HG03469 (cell line): Measurements from ENCODE around the gene SLIT3.

Source experiments
- ATAC-seq: cut with Tn5 transposase; IDR thresholded peaks from one replicate; pipeline ENCODE4 v1.9.1; 2021; ENCODE audit warnings: mild to moderate bottlenecking, moderate library complexity, moderate number of reproducible peaks; ENCODE audit not compliant: unreplicated experiment

SLIT3 gene

DNA sequence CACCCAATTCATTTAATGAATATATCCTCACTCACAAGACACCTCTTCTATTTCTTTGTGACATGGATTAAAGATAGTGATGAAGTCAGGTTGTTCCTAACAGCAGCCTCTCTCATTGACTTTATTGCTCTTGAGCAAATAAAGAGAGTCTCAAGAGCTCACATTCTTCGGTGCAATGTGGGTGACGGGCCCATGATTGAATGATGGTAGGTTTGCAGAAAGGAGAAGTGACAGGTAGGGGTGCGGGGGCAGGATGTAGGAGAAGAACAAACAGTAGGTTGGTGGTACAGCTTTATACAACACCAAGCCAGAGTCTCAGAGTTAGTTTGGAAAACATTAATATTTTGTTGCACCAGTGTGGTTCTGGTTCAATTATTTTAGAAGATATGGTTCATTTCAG is 122.2 kb downstream of the SLIT3 start:
- no peak for ATAC-seq

DNA sequence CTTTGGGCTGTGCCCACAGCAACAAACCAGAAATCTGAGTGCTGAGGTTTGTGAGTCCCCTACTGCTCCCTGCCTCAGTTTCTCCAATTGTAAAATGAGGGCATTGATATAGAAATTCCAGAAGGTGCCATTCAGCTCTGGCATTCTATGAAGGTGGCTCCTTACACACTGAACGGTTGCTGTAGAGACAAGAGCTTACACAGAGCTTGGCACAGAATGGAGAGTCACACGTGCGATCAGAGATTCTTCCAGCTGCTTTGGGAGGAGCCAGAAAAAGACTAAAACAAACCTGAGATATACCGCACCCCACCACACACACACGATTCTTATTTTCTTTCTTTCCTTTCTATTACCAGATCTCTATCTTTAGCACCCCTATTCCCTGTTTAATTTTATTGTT is 122.7 kb downstream of the SLIT3 start:
- ATAC-seq = no peak

GRCh38 chr5:169176709-169177694 is 123.9 kb downstream of the SLIT3 start:
- ATAC-seq = no peak

GRCh38 chr5:169175733-169176132 is 125.2 kb downstream of the SLIT3 start:
- ATAC-seq = no peak

GRCh38 chr5:169174923-169175322 is 126.0 kb downstream of the SLIT3 start:
- no peak for ATAC-seq

DNA sequence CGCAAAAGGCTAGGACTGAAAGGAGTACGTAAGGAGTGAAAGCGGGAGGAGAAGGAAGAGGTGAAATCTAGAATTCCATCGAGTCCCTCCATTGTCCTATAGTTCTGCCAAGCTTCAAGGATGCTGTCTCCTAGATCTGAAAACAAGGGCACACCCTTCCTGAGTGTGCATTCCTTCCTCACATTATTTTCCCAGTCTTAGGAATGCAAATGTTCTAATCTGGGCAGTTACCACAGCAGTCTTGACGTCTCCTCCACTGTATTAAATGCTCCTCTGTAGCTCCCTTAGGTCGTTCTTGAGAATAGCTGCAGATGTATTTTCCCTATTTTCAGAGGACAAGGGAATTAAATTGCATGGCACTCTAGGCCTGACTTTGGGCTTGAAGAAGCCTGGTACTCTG is 127.6 kb downstream of the SLIT3 start:
- no peak for ATAC-seq

GRCh38 chr5:169171515-169171914 is 129.4 kb downstream of the SLIT3 start:
- no peak for ATAC-seq

GRCh38 chr5:169169783-169170182 is 131.2 kb downstream of the SLIT3 start:
- ATAC-seq = no peak

DNA sequence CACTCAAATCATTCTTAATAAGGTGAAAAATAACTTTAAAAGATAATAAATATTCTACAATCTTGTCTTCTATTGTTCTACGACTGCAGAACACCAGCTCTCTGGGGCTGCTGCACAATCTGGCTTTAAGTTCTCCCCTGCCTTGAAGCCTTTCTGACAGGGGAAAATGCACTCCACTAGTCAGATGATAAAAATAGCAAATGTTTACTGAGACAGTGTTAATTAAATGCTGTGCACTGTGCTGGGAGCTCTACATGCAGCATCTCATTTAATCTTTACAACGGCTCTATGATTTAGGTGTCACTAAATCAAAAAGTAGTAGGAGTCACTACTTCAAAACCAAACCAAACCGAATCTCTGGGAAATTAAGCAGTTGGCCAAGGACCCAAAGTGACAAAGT is 132.7 kb downstream of the SLIT3 start:
- ATAC-seq = no peak

DNA sequence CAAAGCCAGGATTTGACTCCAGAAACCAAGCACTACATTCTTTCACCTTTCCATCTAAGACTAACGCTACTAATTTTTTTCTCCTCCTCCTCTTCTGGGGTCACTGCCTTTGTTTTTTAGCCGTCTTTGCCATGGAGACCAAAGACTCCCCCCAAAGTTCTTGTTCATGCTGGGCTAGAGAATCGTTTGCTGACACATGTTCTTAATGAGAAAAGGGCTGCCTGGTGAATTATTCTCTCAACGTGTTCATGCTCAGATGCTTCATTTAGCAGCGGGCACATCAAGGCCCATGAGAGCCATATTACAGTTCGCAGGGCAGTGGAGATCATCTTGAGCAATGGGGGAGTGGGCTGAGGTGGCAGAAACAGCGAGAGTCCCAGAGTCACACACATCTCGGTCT is 134.9 kb downstream of the SLIT3 start:
- no peak for ATAC-seq

- ATAC-seq = no peak
Observed at GRCh38 chr5:169165052-169165451, 135.9 kb downstream of the SLIT3 start.

GRCh38 chr5:169164481-169164925 is 136.4 kb downstream of the SLIT3 start:
- ATAC-seq = no peak

DNA sequence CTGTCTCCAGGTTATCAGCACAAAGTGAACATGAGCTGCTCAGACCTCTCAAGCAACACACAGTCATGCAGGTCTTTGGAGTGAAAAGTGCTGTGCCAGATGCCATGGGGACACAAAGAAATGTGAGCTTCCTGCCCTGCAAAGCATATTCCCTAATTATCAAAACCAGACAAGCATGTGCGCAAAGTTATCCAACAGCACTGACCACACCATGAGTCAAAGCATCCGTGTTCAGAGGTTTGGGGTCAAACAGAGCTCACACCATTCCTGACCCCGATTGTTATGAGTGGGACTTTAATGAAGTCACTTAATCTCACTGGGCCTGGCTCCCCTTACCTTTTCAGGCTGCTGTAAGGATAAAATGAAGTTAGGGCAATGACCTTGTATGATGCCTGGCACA is 138.5 kb downstream of the SLIT3 start:
- no peak for ATAC-seq

DNA sequence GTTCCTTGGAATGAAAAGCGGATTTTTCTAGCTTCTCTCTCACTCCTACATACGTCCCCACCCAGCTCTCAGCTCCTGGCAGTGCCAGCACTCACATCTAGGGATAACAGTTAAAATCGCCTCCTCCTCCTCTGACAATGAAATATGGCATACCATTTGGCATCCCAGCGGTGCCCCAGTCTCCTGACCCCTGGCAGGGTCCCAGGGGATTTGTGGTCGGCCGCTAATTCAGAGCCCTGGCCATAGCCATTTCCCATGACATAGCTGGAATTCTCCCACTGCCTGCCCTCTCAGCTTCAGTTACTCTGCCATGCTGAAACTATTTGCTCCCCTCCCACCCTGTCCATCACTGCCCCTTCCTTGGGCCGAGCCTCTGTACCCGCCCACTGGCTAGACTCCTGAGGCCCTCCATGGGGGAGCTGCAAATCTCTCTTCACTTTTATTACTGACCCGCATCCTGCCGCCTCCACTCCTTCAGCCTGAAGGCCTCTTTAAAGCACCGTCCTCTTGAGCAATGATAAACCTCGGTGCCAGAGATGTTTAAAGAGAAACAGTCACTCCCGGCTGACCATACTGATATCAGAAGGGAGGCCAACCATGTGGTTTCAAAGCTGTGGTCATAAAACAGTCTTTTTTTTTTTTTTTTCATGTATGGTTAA is 139.8 kb downstream of the SLIT3 start:
- no peak for ATAC-seq

DNA sequence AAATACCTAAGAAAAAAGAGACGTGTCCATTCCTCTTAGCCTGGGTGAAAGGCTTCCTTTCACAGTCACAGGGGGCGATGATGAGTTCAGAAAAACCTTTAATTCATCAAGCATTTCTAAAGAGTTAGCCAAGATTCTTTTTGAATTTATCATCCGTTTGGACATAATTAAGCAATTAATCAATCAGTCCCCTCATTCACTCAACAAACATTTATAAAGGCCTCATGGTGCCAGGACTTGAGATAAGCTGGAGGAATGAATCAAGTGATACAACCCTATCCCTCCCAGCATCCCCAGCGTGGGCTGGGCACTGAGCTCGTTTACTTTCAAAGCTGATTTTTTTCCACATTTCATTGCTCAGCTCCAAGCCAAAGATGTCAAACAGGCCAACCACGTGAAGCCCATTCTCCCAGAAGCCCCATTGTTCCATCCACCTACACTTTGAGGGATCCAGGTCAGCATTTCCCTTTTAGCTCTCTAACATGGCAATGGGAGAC is 140.5 kb downstream of the SLIT3 start:
- no peak for ATAC-seq

DNA sequence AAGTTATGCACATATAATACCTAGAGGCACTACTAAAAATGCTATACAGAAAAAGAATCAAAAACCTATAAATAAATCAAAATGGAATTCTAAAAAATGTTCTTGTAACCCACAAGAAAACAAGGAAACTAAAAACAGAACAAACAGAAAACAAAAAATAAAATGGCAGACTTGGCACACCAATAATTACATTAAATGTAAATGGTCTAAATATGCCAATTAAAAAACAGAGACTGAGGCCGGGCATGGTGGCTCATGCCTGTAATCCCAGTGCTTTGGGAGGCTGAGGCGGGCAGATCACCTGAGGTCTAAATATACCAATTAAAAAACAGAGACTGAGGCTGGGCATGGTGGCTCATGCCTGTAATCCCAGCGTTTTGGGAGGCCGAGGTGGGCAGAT is 142.2 kb downstream of the SLIT3 start:
- ATAC-seq = no peak

GRCh38 chr5:169157064-169157463 is 143.9 kb downstream of the SLIT3 start:
- ATAC-seq = no peak

- ATAC-seq = no peak
Observed at GRCh38 chr5:169154679-169155078, 146.3 kb downstream of the SLIT3 start.

- no peak for ATAC-seq
Observed at GRCh38 chr5:169153405-169153804, 147.5 kb downstream of the SLIT3 start.

DNA sequence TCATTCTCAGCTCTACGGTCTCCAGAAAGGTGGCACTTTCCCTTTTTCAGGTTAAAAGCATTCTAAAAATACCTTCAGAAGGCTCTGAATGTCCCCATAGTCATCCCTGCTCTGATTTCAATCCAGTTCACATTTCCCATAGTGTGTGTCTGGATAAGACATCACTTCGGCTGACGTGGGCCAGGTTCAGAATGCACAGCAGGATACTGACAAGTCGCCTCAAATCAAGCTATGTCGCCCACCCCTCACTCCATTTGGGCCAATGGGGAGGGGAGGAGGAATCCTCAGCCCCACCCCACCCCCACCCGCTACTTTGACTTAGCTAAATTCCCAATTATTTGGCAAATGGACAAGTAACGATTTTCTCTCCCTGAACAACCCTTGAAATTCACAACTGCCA is 148.0 kb downstream of the SLIT3 start:
- no peak for ATAC-seq

DNA sequence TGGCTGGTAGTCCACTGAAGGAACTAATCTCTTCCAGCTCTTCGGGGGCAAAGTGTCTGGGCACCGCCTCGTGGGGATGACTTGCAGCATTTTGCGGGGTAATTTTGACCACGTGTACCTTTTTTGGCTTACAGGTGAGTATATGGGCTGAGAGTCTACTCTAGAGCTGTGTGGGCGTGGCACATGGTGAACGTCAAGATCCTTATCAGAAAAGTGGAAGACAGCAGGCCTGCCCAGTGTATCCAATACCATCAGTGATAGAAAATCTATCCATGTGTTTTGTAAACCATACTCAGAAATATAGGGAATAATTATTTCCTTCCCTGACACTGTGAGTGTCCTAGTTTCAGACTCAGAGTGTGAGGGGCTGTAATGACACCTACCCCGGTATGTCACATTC is 148.5 kb downstream of the SLIT3 start:
- no peak for ATAC-seq
